Stimulated activated CD8-positive, alpha-beta memory T cell treated with anti-CD3 and anti-CD28 coated beads, Interleukin-4, amount 100 ng/mL, for 4 hours (primary cell): Measurements from ENCODE around the gene MRPL46.
"Not testable (repeated sequence)": the region's sequence is repeated elsewhere in the genome, so short reads cannot be mapped to it uniquely, and the experiment has no call there.

Source experiments
- DNase-seq, 2 donors: peaks; one replicate each; pipeline ENCODE4 v3.0.0-alpha.2; 2020; ENCODE audit warnings: low read depth in 2 of 2, low spot score in 1 of 2

Gene MRPL46

GRCh38 chr15:88479169-88479568, 12.0 kb upstream of the MRPL46 start:
- no peak for DNase-seq

- DNase-seq, result no peak
Measured at GRCh38 chr15:88477904-88478303, 10.7 kb upstream of the MRPL46 start.

GRCh38 chr15:88477126-88477525, 9.9 kb upstream of the MRPL46 start:
- DNase-seq, result no peak

- no peak for DNase-seq
Measured at GRCh38 chr15:88476635-88477060, 9.5 kb upstream of the MRPL46 start.

- DNase-seq, result not testable (repeated sequence)
Measured at GRCh38 chr15:88473661-88474293, 6.6 kb upstream of the MRPL46 start.

GRCh38 chr15:88472225-88472624, 5.0 kb upstream of the MRPL46 start:
- no peak for DNase-seq

- DNase-seq, result no peak
Measured at GRCh38 chr15:88470625-88471372, 3.6 kb upstream of the MRPL46 start.

- no peak for DNase-seq
Measured at GRCh38 chr15:88469321-88469720, 2.1 kb upstream of the MRPL46 start.

GRCh38 chr15:88468721-88469120, 1.5 kb upstream of the MRPL46 start:
- DNase-seq, result not testable (repeated sequence)

GRCh38 chr15:88467935-88468528, 844 bp upstream of the MRPL46 start:
- no peak for DNase-seq

- no peak for DNase-seq
Measured at GRCh38 chr15:88465633-88466224, 1.5 kb downstream of the MRPL46 start.

- no peak for DNase-seq
Measured at GRCh38 chr15:88463870-88464532, 3.2 kb downstream of the MRPL46 start.

GRCh38 chr15:88456733-88457132, 10.5 kb downstream of the MRPL46 start:
- DNase-seq, result no peak

GRCh38 chr15:88454867-88455810, 12.0 kb downstream of the MRPL46 start:
- DNase-seq, result no peak

- no peak for DNase-seq
Measured at GRCh38 chr15:88454236-88454635, 13.0 kb downstream of the MRPL46 start.

GRCh38 chr15:88453651-88454050, 13.5 kb downstream of the MRPL46 start:
- no peak for DNase-seq

- peak in 1 of 2 donors; percentile 22 for DNase-seq
Measured at GRCh38 chr15:88450125-88450798, 16.9 kb downstream of the MRPL46 start.

GRCh38 chr15:88449581-88449980, 17.6 kb downstream of the MRPL46 start:
- DNase-seq, result no peak

- DNase-seq, result no peak
Measured at GRCh38 chr15:88448991-88449461, 18.2 kb downstream of the MRPL46 start.

- no peak for DNase-seq
Measured at GRCh38 chr15:88447741-88448140, 19.4 kb downstream of the MRPL46 start.
